Nephron (organoid): ENCODE results near the gene PISD.
A peak's percentile ranks its signal among the peaks of the same experiment; 100 is the strongest.

Source experiments
- H3K27ac Mint-ChIP-seq, 3 experiments: 2 replicates each; pipeline ENCODE4 v1.8.0; 2020; ENCODE audit warnings: mixed read lengths in 3 of 3, mild to moderate bottlenecking in 2 of 3, moderate library complexity in 1 of 3
- H3K27me3 Mint-ChIP-seq: 2 replicates; pipeline ENCODE4 v1.8.0; 2021; ENCODE audit warnings: low read depth, mild to moderate bottlenecking, moderate library complexity, mixed read lengths
- H3K36me3 Mint-ChIP-seq: 2 replicates; pipeline ENCODE4 v1.8.0; 2020; ENCODE audit warnings: low read depth, mixed read lengths
- H3K4me1 Mint-ChIP-seq: 2 replicates; pipeline ENCODE4 v1.8.0; 2020; ENCODE audit warnings: mixed read lengths
- H3K4me3 Mint-ChIP-seq, 3 experiments: 2 replicates each; pipeline ENCODE4 v1.8.0; 2020; ENCODE audit warnings: mild to moderate bottlenecking in 3 of 3, mixed read lengths in 3 of 3, moderate library complexity in 2 of 3
- H3K9me3 Mint-ChIP-seq: 2 replicates; pipeline ENCODE4 v1.8.0; 2020; ENCODE audit warnings: mixed read lengths
- TF ChIP-seq, protein P1 (sequence below), 3 experiments: fragments of 200-600 bp; sonication (generic); IDR thresholded peaks; one replicate each; pipeline ENCODE4 v1.5.0; 2021; ENCODE audit warnings: antibody characterized with exemption in 3 of 3; ENCODE audit not compliant: unreplicated experiment in 3 of 3

The PISD gene

DNA sequence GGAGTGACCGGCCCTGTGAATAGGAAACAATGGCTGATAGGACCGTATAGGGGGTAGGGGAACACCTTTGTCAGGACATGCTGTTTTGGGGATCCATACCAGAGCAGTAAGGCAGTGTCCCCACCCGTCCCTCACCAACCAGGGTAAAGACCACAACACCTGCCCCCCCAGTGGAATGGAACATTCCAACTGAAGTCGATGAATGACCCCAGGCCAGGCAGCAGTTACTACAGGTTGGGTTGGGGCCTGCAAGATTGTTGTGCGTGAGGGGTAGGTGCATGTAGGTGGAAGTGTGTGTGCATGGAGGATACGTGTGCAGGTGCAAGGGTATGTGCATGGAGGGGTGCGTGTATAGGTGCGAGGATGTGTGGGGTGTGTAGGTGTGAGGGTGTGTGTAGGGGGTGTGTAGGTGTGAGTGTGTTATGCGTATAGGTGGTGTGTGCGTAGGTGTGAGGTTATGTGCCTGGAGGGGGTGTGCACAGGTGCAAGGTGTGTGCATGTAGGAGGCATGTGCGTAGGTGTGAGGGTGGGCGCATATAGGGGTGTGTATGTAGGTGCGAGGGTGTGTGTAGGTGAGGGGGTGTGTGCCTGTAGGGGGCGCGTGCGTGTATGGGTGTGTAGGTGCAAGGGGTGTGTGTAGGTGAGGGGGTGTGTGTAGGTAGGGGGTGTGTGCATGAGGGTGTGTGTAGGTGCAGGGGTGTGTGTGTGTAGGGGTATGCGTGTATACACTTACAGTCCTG, 32.9 kb downstream of the PISD start:
- peaks cover 50% of the 10 kb centered on the region for H3K4me1 Mint-ChIP-seq
- no peaks in the 10 kb centered on the region for H3K9me3 Mint-ChIP-seq
- no peaks in the 10 kb centered on the region for H3K36me3 Mint-ChIP-seq
- TF ChIP-seq, protein P1, sequence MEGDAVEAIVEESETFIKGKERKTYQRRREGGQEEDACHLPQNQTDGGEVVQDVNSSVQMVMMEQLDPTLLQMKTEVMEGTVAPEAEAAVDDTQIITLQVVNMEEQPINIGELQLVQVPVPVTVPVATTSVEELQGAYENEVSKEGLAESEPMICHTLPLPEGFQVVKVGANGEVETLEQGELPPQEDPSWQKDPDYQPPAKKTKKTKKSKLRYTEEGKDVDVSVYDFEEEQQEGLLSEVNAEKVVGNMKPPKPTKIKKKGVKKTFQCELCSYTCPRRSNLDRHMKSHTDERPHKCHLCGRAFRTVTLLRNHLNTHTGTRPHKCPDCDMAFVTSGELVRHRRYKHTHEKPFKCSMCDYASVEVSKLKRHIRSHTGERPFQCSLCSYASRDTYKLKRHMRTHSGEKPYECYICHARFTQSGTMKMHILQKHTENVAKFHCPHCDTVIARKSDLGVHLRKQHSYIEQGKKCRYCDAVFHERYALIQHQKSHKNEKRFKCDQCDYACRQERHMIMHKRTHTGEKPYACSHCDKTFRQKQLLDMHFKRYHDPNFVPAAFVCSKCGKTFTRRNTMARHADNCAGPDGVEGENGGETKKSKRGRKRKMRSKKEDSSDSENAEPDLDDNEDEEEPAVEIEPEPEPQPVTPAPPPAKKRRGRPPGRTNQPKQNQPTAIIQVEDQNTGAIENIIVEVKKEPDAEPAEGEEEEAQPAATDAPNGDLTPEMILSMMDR (IDR thresholded peaks at IDR 0.05; ENCODE audit: unreplicated experiment in 3 of 3): no peak
- peak overlapping the region; percentile 64 to 82 (median 74) for H3K4me3 Mint-ChIP-seq
- H3K27me3 Mint-ChIP-seq: no peaks in the 10 kb centered on the region
- H3K27ac Mint-ChIP-seq: peak overlapping the region in 2 of 3 experiments; percentile 51 to 71

DNA sequence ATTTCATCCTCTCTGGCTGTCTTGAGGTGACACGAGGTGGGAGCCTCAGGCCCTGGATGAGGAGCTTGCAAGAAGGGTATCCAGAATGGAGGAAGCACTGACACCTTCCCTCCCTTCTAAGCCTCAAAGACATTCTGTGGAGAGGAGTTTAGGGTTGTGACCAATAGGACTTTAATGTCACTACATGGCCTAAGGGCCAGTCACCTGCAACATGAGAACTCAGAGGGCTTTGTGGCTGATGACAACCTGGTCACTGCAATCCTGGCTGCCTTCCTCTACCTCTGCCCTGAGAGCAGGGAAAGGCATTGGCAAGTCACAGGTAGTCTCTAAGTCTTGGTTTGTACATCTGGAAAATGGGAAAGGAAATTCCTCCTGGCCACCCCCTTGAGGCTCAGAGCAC, 33.7 kb downstream of the PISD start:
- Mint-ChIP-seq H3K27me3 (no peaks in the 10 kb centered on the region), H3K4me1 (peaks cover 45% of the 10 kb centered on the region), H3K4me3 (peak overlapping the region; percentile 64 to 82 (median 74)), H3K36me3 (no peaks in the 10 kb centered on the region), H3K27ac (peak overlapping the region in 2 of 3 experiments; percentile 11 to 51), H3K9me3 (no peaks in the 10 kb centered on the region)
- TF ChIP-seq, protein P1 (IDR thresholded peaks at IDR 0.05; ENCODE audit: unreplicated experiment in 3 of 3): no peak

DNA sequence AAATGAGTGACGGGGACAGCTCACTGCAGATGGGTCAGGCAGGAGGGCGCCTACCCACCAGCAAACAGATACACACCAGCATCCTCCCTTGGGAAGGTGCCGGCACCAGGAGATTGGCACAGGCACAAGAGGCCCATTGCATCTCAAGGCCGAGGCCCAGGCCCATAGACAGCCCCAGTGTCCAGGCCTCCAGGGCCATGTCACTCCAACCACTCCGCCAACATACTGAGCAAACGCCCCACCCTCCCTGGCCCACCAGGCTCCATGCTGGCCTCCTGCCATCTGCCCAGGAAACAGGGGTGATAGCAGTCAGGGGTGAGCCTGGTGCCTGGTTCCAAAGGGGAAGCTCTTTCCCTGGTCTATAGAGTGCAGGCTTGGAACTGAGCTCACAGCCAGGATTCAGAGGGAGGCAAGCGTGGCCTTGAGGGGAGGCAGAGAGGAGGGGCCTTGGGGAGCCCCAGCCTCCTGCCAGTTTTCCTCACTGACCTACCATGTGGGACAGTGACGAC, 34.7 kb downstream of the PISD start:
- Mint-ChIP-seq H3K4me1 (peaks cover 45% of the 10 kb centered on the region), H3K27me3 (no peaks in the 10 kb centered on the region), H3K9me3 (no peaks in the 10 kb centered on the region), H3K27ac (peak overlapping the region in 2 of 3 experiments; percentile 43 to 80), H3K36me3 (no peaks in the 10 kb centered on the region), H3K4me3 (peak overlapping the region in 2 of 3 experiments; percentile 55 to 59)
- TF ChIP-seq, protein P1 (IDR thresholded peaks at IDR 0.05; ENCODE audit: unreplicated experiment in 3 of 3): no peak

DNA sequence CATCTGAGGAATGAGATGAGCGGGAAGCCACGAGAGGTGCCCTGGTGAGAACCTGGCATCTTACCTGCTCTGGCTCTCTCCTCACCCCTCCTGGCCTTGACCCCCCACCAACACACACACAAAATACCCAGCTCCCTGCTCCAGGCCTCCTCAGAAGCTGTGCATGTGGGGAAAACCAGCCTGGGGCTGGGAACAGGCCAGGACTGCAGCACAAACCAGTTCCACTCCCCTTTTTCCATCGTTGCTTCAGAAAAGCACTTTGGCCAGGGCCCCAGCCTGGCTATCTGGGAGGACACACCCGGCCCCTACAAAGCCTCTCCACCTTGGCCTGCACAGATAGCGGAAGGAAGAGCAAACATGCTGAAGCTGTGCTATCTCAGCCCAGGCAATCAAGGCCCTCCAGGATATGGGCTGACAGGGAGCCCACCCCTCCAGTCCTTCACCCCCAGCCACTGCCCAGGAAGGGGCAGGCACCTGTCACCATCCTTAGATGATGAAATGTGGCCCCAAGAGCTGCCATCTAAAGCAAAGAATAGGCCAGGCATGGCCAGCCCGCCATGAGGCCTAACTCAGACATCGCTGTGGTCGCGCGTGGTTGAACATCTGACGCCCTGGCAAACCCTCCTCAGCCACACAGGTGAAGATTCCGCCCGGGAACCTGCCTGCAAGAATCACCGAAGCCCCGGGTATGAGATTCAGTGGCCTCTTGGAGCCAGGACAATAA, 35.4 kb downstream of the PISD start:
- Mint-ChIP-seq H3K27ac (peak overlapping the region in 2 of 3 experiments; percentile 54 to 80), H3K27me3 (no peaks in the 10 kb centered on the region), H3K9me3 (no peaks in the 10 kb centered on the region), H3K36me3 (no peaks in the 10 kb centered on the region), H3K4me3 (peak overlapping the region in 1 of 3 experiments; percentile 51), H3K4me1 (peaks cover 44% of the 10 kb centered on the region)
- TF ChIP-seq, protein P1 (IDR thresholded peaks at IDR 0.05; ENCODE audit: unreplicated experiment in 3 of 3): no peak

DNA sequence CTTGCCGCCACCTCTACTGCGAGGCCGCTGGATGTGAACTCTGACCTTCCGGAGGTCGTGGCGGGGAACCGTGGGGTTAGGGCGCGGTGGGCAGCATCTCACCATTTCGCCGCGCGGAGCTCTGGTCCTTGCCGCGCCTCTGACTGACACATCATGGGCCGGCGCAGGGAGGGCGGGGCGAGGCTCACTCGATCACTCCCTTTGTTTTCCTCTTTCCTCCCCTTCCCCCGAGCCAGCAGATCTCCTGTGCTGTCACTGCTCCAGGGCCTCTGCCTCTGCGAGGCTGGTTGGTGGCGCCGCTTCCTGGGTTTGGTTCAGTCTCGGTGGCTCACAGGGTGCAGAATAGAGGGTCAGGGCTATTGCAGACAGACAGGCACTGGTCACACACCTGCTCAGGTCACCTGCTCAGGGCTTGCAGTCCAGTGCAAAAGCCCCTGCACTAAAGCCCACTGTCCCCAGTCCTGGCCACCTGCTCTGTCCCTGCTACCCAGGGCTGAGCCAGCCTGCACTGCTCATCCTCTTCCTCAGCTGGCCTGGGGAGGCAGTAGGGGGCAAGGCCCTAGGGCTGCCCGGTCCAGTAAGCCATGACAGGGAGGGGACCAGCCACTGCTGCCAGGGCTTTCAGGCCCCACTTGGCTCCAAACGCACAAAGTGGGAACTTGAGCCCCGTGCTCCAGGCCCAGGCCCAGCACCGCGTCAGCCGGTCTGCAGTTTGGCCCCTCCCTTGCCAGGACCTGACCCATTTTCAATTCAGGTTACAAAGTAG, 36.2 kb downstream of the PISD start:
- peaks cover 37% of the 10 kb centered on the region for H3K4me1 Mint-ChIP-seq
- H3K9me3 Mint-ChIP-seq: no peaks in the 10 kb centered on the region
- TF ChIP-seq, protein P1 (IDR thresholded peaks at IDR 0.05; ENCODE audit: unreplicated experiment in 3 of 3): no peak
- no peaks in the 10 kb centered on the region for H3K36me3 Mint-ChIP-seq
- no peaks in the 10 kb centered on the region for H3K27me3 Mint-ChIP-seq
- H3K27ac Mint-ChIP-seq: peak overlapping the region in 2 of 3 experiments; percentile 70 to 80
- peak overlapping the region; percentile 30 to 69 (median 59) for H3K4me3 Mint-ChIP-seq
